ENCODE measurements around the gene TTLL1.
A peak's percentile ranks its signal among the peaks of the same experiment; 100 is the strongest.
"Not testable (repeated sequence)": the region's sequence is repeated elsewhere in the genome, so short reads cannot be mapped to it uniquely, and the experiment has no call there.

The TTLL1 gene

DNA sequence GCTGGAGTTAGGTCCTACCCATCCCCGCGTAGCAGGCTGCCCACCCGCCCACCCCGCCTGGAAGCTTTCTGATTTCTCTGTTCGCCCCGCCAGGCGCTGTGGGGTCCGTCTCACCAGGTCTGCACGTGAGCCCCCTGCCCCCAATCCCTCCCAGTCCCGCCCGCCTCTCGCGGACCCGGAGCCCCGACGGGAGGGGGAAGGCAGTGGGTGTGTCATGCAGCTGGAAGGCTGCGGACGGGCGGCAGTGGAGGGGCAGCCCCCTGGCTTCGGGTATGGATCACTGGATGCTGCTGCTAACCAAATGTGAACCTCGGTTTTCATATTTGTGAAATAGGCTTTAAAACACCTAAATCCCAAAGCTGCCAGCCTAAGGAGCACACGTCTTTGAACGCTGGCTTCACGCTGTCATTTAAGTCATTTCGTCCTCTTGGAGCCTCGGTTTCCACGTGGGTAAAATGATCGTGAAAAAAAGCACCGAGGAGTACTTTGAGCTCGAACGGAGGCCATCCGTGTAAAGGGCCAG lies 20.8 kb upstream of the TTLL1 start:
- H3K9ac ChIP-seq (ENCODE audit: low read length in 2 of 2) = no peak overlapping the region
- no peaks in the 10 kb centered on the region for H3K36me3 ChIP-seq (ENCODE audit: control insufficient read depth in 2 of 2, insufficient read depth in 2 of 2, low read length in 2 of 2)
- H3K27ac ChIP-seq (ENCODE audit: low read length) = no peak overlapping the region
- H3K27me3 ChIP-seq (ENCODE audit: control insufficient read depth in 1 of 2, insufficient read depth in 2 of 2, low read length in 2 of 2) = peaks cover 19 to 33% of the 10 kb centered on the region in 2 donors
- H3K4me3 ChIP-seq (ENCODE audit: low read length in 2 of 2) = peak overlapping the region; percentile 33 to 72
- no peaks in the 10 kb centered on the region for H3K9me3 ChIP-seq (ENCODE audit: control insufficient read depth in 2 of 2, low read length in 2 of 2)
- H3K4me1 ChIP-seq (ENCODE audit: control insufficient read depth, insufficient read depth, low read length) = peaks cover 14% of the 10 kb centered on the region

DNA sequence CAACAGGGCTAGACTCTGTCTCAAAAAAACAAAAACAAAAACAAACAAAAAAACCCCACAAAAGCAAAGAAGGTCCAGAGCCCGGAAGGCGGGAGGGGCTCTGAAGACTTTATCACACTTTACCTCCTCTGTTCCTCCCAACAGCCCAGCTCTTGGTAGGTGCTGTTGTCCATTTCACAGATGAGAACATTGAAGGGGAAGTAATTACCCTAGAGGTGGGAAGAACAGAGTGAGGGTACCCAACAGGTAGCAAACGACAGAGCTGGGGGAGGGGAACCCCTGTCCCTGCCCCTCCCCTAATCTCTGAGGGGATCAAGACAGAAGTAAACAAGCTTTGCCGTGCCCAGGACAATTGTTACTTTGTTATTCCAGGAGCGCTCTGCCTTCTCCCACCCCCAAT lies 20.3 kb upstream of the TTLL1 start:
- no peak overlapping the region for H3K4me3 ChIP-seq (ENCODE audit: low read length in 2 of 2)
- H3K36me3 ChIP-seq (ENCODE audit: control insufficient read depth in 2 of 2, insufficient read depth in 2 of 2, low read length in 2 of 2) = no peaks in the 10 kb centered on the region
- H3K27ac ChIP-seq (ENCODE audit: low read length) = no peak overlapping the region
- no peak overlapping the region for H3K9ac ChIP-seq (ENCODE audit: low read length in 2 of 2)
- H3K9me3 ChIP-seq (ENCODE audit: control insufficient read depth in 2 of 2, low read length in 2 of 2) = no peaks in the 10 kb centered on the region
- H3K27me3 ChIP-seq (ENCODE audit: control insufficient read depth in 1 of 2, insufficient read depth in 2 of 2, low read length in 2 of 2) = peaks cover 14 to 29% of the 10 kb centered on the region in 2 donors
- peaks cover 14% of the 10 kb centered on the region for H3K4me1 ChIP-seq (ENCODE audit: control insufficient read depth, insufficient read depth, low read length)

- peaks cover 0 to 10% of the 10 kb centered on the region in 2 donors for H3K27me3 ChIP-seq (ENCODE audit: control insufficient read depth in 1 of 2, insufficient read depth in 2 of 2, low read length in 2 of 2)
- H3K4me3 ChIP-seq (ENCODE audit: low read length in 2 of 2) = no peak overlapping the region
- no peaks in the 10 kb centered on the region for H3K36me3 ChIP-seq (ENCODE audit: control insufficient read depth in 2 of 2, insufficient read depth in 2 of 2, low read length in 2 of 2)
- no peak overlapping the region for H3K9ac ChIP-seq (ENCODE audit: low read length in 2 of 2)
- no peak overlapping the region for H3K27ac ChIP-seq (ENCODE audit: low read length)
- no peaks in the 10 kb centered on the region for H3K9me3 ChIP-seq (ENCODE audit: control insufficient read depth in 2 of 2, low read length in 2 of 2)
- peaks cover 10% of the 10 kb centered on the region for H3K4me1 ChIP-seq (ENCODE audit: control insufficient read depth, insufficient read depth, low read length)
These were observed 17.1 kb upstream of the TTLL1 start for GRCh38 chr22:43106302-43106701.

GRCh38 chr22:43104950-43105349 lies 15.8 kb upstream of the TTLL1 start:
- H3K4me3 ChIP-seq (ENCODE audit: low read length in 2 of 2); H3K27me3 ChIP-seq (ENCODE audit: control insufficient read depth in 1 of 2, insufficient read depth in 2 of 2, low read length in 2 of 2); H3K27ac ChIP-seq (ENCODE audit: low read length); H3K9ac ChIP-seq (ENCODE audit: low read length in 2 of 2); H3K9me3 ChIP-seq (ENCODE audit: control insufficient read depth in 2 of 2, low read length in 2 of 2); H3K4me1 ChIP-seq (ENCODE audit: control insufficient read depth, insufficient read depth, low read length); H3K36me3 ChIP-seq (ENCODE audit: control insufficient read depth in 2 of 2, insufficient read depth in 2 of 2, low read length in 2 of 2): not testable (repeated sequence)

DNA sequence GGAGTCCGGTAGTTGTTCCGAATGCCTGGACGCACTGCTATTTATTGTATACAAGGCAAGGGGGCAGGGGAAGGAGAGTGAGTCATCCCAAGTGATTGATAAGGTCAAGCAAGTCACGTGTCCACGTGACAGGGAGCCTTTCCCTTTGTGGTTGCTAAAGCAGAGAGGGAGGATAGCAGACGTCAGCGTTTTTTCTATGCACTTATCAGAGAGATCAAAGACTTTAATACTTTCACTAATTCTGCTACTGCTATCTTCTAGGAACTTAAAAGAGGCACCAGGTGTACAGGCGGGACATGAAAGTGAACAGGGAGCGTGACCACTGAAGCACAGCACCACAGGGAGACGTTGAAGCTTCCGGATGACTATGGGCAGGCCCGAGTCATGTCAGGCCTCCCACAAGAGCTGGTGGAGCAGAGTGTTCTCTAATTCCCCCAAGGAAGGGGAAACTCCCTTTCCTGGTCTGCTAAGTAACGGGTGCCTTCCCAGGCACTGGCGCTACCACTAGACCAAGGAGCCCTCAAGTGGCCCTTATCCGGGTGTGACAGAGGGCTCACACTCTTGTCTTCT lies 14.9 kb upstream of the TTLL1 start:
- H3K9me3 ChIP-seq (ENCODE audit: control insufficient read depth in 2 of 2, low read length in 2 of 2); H3K27me3 ChIP-seq (ENCODE audit: control insufficient read depth in 1 of 2, insufficient read depth in 2 of 2, low read length in 2 of 2); H3K27ac ChIP-seq (ENCODE audit: low read length); H3K9ac ChIP-seq (ENCODE audit: low read length in 2 of 2); H3K36me3 ChIP-seq (ENCODE audit: control insufficient read depth in 2 of 2, insufficient read depth in 2 of 2, low read length in 2 of 2); H3K4me1 ChIP-seq (ENCODE audit: control insufficient read depth, insufficient read depth, low read length); H3K4me3 ChIP-seq (ENCODE audit: low read length in 2 of 2): not testable (repeated sequence)

DNA sequence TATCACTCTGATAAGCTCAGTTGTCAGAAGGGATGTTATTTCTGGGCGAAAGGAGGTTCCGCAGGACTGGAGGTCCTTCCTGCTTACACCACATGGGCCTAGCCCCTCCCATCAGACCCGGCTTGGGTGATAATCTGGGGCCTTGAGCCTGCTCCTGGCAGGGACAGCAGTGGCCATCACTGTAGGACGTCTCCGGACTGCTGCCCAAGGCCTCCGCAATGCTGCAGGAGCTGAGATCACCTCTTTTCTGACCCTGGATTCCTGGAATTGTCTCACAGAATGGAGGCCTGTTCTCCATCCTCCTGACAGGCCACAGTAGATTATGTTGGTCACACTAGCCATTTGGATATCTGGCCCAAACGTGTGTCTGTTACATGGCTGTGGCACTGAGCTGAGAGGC lies 12.1 kb upstream of the TTLL1 start:
- H3K27ac ChIP-seq (ENCODE audit: low read length) = no peak overlapping the region
- no peaks in the 10 kb centered on the region for H3K36me3 ChIP-seq (ENCODE audit: control insufficient read depth in 2 of 2, insufficient read depth in 2 of 2, low read length in 2 of 2)

GRCh38 chr22:43100225-43100624 lies 11.0 kb upstream of the TTLL1 start:
- H3K9me3 ChIP-seq (ENCODE audit: control insufficient read depth in 2 of 2, low read length in 2 of 2) = peaks cover 0 to 5% of the 10 kb centered on the region in 2 donors
- no peak overlapping the region for H3K27ac ChIP-seq (ENCODE audit: low read length)
- H3K4me3 ChIP-seq (ENCODE audit: low read length in 2 of 2) = no peak overlapping the region
- H3K4me1 ChIP-seq (ENCODE audit: control insufficient read depth, insufficient read depth, low read length) = peaks cover 2% of the 10 kb centered on the region
- no peaks in the 10 kb centered on the region for H3K36me3 ChIP-seq (ENCODE audit: control insufficient read depth in 2 of 2, insufficient read depth in 2 of 2, low read length in 2 of 2)
- H3K9ac ChIP-seq (ENCODE audit: low read length in 2 of 2) = no peak overlapping the region
- no peaks in the 10 kb centered on the region for H3K27me3 ChIP-seq (ENCODE audit: control insufficient read depth in 1 of 2, insufficient read depth in 2 of 2, low read length in 2 of 2)

More for the DNA sequence above, 12.1 kb upstream of the TTLL1 start:
- Histone ChIP-seq H3K9ac (ENCODE audit: low read length in 2 of 2) (no peak overlapping the region), H3K9me3 (ENCODE audit: control insufficient read depth in 2 of 2, low read length in 2 of 2) (peaks cover 0 to 5% of the 10 kb centered on the region in 2 donors), H3K4me3 (ENCODE audit: low read length in 2 of 2) (no peak overlapping the region), H3K27me3 (ENCODE audit: control insufficient read depth in 1 of 2, insufficient read depth in 2 of 2, low read length in 2 of 2) (no peaks in the 10 kb centered on the region), H3K4me1 (ENCODE audit: control insufficient read depth, insufficient read depth, low read length) (peaks cover 2% of the 10 kb centered on the region)

DNA sequence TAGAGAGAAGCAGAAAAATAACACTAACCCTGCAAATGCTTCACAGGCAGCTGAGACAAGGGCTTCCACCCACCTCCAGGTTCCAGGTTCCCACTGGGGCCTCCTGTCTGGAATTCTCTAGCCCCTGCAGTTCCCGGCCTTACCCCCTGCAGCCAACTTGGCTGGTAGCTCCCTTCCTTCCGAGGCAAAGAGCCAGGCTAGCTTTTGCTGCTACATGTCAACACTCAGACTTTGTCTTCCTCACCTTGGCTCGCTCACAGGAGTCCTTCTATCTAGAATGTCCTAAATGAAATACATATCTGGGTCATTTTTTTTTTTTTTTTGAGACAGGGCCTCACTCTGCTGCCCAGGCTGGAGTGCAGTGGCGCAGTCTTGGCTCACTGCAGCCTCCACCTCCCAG lies 9.9 kb upstream of the TTLL1 start:
- Histone ChIP-seq H3K27ac (ENCODE audit: low read length) (no peak overlapping the region), H3K27me3 (ENCODE audit: control insufficient read depth in 1 of 2, insufficient read depth in 2 of 2, low read length in 2 of 2) (no peaks in the 10 kb centered on the region), H3K36me3 (ENCODE audit: control insufficient read depth in 2 of 2, insufficient read depth in 2 of 2, low read length in 2 of 2) (no peaks in the 10 kb centered on the region), H3K4me1 (ENCODE audit: control insufficient read depth, insufficient read depth, low read length) (peaks cover 2% of the 10 kb centered on the region), H3K4me3 (ENCODE audit: low read length in 2 of 2) (no peak overlapping the region), H3K9me3 (ENCODE audit: control insufficient read depth in 2 of 2, low read length in 2 of 2) (peaks cover 0 to 5% of the 10 kb centered on the region in 2 donors), H3K9ac (ENCODE audit: low read length in 2 of 2) (no peak overlapping the region)

- Histone ChIP-seq H3K36me3 (ENCODE audit: control insufficient read depth in 2 of 2, insufficient read depth in 2 of 2, low read length in 2 of 2) (no peaks in the 10 kb centered on the region), H3K9me3 (ENCODE audit: control insufficient read depth in 2 of 2, low read length in 2 of 2) (peaks cover 0 to 5% of the 10 kb centered on the region in 2 donors), H3K4me1 (ENCODE audit: control insufficient read depth, insufficient read depth, low read length) (peaks cover 2% of the 10 kb centered on the region), H3K4me3 (ENCODE audit: low read length in 2 of 2) (no peak overlapping the region), H3K27me3 (ENCODE audit: control insufficient read depth in 1 of 2, insufficient read depth in 2 of 2, low read length in 2 of 2) (no peaks in the 10 kb centered on the region), H3K9ac (ENCODE audit: low read length in 2 of 2) (no peak overlapping the region), H3K27ac (ENCODE audit: low read length) (no peak overlapping the region)
These were observed 9.2 kb upstream of the TTLL1 start for GRCh38 chr22:43098356-43098755.

GRCh38 chr22:43096420-43096819 lies 7.2 kb upstream of the TTLL1 start:
- Histone ChIP-seq H3K27me3 (ENCODE audit: control insufficient read depth in 1 of 2, insufficient read depth in 2 of 2, low read length in 2 of 2) (no peaks in the 10 kb centered on the region), H3K36me3 (ENCODE audit: control insufficient read depth in 2 of 2, insufficient read depth in 2 of 2, low read length in 2 of 2) (no peaks in the 10 kb centered on the region), H3K27ac (ENCODE audit: low read length) (no peak overlapping the region), H3K9me3 (ENCODE audit: control insufficient read depth in 2 of 2, low read length in 2 of 2) (peaks cover 0 to 5% of the 10 kb centered on the region in 2 donors), H3K9ac (ENCODE audit: low read length in 2 of 2) (no peak overlapping the region), H3K4me3 (ENCODE audit: low read length in 2 of 2) (no peak overlapping the region), H3K4me1 (ENCODE audit: control insufficient read depth, insufficient read depth, low read length) (peaks cover 2% of the 10 kb centered on the region)

- Histone ChIP-seq H3K27ac (ENCODE audit: low read length) (no peak overlapping the region), H3K9ac (ENCODE audit: low read length in 2 of 2) (no peak overlapping the region), H3K27me3 (ENCODE audit: control insufficient read depth in 1 of 2, insufficient read depth in 2 of 2, low read length in 2 of 2) (no peaks in the 10 kb centered on the region), H3K4me3 (ENCODE audit: low read length in 2 of 2) (no peak overlapping the region), H3K36me3 (ENCODE audit: control insufficient read depth in 2 of 2, insufficient read depth in 2 of 2, low read length in 2 of 2) (no peaks in the 10 kb centered on the region), H3K4me1 (ENCODE audit: control insufficient read depth, insufficient read depth, low read length) (peaks cover under 1% of the 10 kb centered on the region), H3K9me3 (ENCODE audit: control insufficient read depth in 2 of 2, low read length in 2 of 2) (peaks cover 0 to 5% of the 10 kb centered on the region in 2 donors)
These were observed 5.4 kb upstream of the TTLL1 start for GRCh38 chr22:43094551-43094950.

Data from stomach smooth muscle (tissue), 2 donors.